Frontal cortex (tissue), 4 donors: ENCODE results near the gene AFMID. TPM values are rescaled to one million over a fixed set of nuclear protein-coding genes. Genes with fewer than 3 reads are reported as not detected.
A peak's percentile ranks its signal among the peaks of the same experiment; 100 is the strongest.

ENCODE experiments used
- DNase-seq, 2 donors: peaks; one replicate each; pipeline ENCODE4 v3.0.0; 2012; ENCODE audit warnings: low spot score in 2 of 2
- FAIRE-seq: peaks from 2 replicates; lab custom pipeline; 2012; peaks lifted over from hg19 to GRCh38; lab: Jason Lieb, UNC
- total RNA-seq: library from RNA; depleted of rRNA; stranded (reverse); fragments of >200 nt; gene quantifications from one replicate; pipeline ENCODE4 v1.2.3, GENCODE V29; 2014
- donor health status: control.
- donor health status: control.
- donor health status: control.

The AFMID gene
- total RNA-seq, 1 donor from 2014 or later, result 33.4 TPM

GRCh38 chr17:78214016-78214705 is 27.0 kb downstream of the AFMID start, which contains the start of gene BIRC5:
Gene BIRC5 (plus strand): TSS chr17:78214253. CDS start chr17:78214317, 64 bp downstream.
- peak; percentile 93 to 99 for DNase-seq
- FAIRE-seq, result no peak

- DNase-seq (no peak), FAIRE-seq (no peak)
These were observed 27.5 kb downstream of the AFMID start for GRCh38 chr17:78214706-78215061.

GRCh38 chr17:78219396-78220150 is 32.4 kb downstream of the AFMID start:
- no peak for DNase-seq
- FAIRE-seq, result no peak

- no peak for FAIRE-seq
- DNase-seq, result no peak
These were observed 35.9 kb downstream of the AFMID start for GRCh38 chr17:78223061-78223460.

GRCh38 chr17:78223765-78224164 is 36.6 kb downstream of the AFMID start:
- FAIRE-seq, result no peak
- no peak for DNase-seq

GRCh38 chr17:78224231-78225087 is 37.3 kb downstream of the AFMID start:
- no peak for DNase-seq
- no peak for FAIRE-seq

GRCh38 chr17:78225088-78225865 is 38.1 kb downstream of the AFMID start:
- no peak for FAIRE-seq
- DNase-seq, result no peak

GRCh38 chr17:78226055-78226758 is 39.0 kb downstream of the AFMID start:
- DNase-seq (no peak), FAIRE-seq (no peak)

- DNase-seq (no peak), FAIRE-seq (no peak)
These were observed 39.7 kb downstream of the AFMID start for GRCh38 chr17:78226759-78227454.

- no peak for DNase-seq
- FAIRE-seq, result no peak
These were observed 40.3 kb downstream of the AFMID start for GRCh38 chr17:78227455-78227916.

- FAIRE-seq, result no peak
- DNase-seq, result no peak
These were observed 41.0 kb downstream of the AFMID start for GRCh38 chr17:78228176-78228575.

GRCh38 chr17:78230252-78230962 is 43.2 kb downstream of the AFMID start:
- DNase-seq (no peak), FAIRE-seq (no peak)

GRCh38 chr17:78230996-78231935 is 44.1 kb downstream of the AFMID start, which contains the start of gene TMEM235:
Gene TMEM235 (plus strand): TSS chr17:78231631. CDS start chr17:78232024, 393 bp downstream.
- DNase-seq (no peak), FAIRE-seq (no peak)

GRCh38 chr17:78231991-78232858 is 45.1 kb downstream of the AFMID start:
- DNase-seq (no peak), FAIRE-seq (no peak)

GRCh38 chr17:78232859-78233173 is 45.7 kb downstream of the AFMID start:
- no peak for FAIRE-seq
- DNase-seq, result no peak

GRCh38 chr17:78233678-78234077 is 46.5 kb downstream of the AFMID start:
- no peak for FAIRE-seq
- no peak for DNase-seq
